HEK293 (cell line): ENCODE data around the gene MRPS31.
A peak's percentile ranks its signal among the peaks of the same experiment; 100 is the strongest.

ENCODE experiments used
- TRIM28 ChIP-seq: IDR thresholded peaks from 2 replicates; pipeline ENCODE4 v1.6.1; 2011; ENCODE audit warnings: low read length, control low read depth, borderline replicate concordance
- ZBTB17 ChIP-seq: fragments of 450-650 bp; formaldehyde crosslinking; IDR thresholded peaks from 2 replicates; pipeline ENCODE4 v1.5.1; 2016; ENCODE audit warnings: missing biosample characterization, missing genetic modification characterization
- ZNF10 ChIP-seq: fragments of 450-650 bp; formaldehyde crosslinking; IDR thresholded peaks from 2 replicates; pipeline ENCODE4 v1.5.1; 2017; ENCODE audit warnings: missing biosample characterization, missing genetic modification characterization
- ZNF112 ChIP-seq: fragments of 450-650 bp; formaldehyde crosslinking; IDR thresholded peaks from 2 replicates; pipeline ENCODE4 v1.5.0; 2017; ENCODE audit warnings: missing biosample characterization, missing genetic modification characterization
- ZNF132 ChIP-seq: fragments of 450-650 bp; formaldehyde crosslinking; IDR thresholded peaks from 2 replicates; pipeline ENCODE4 v1.5.1; 2017; ENCODE audit warnings: missing biosample characterization, missing genetic modification characterization, borderline replicate concordance
- ZNF292 ChIP-seq: fragments of 450-650 bp; formaldehyde crosslinking; IDR thresholded peaks from 2 replicates; pipeline ENCODE4 v1.5.1; 2016; ENCODE audit warnings: low read depth, missing biosample characterization, missing genetic modification characterization, borderline replicate concordance
- ZNF623 ChIP-seq: fragments of 450-650 bp; formaldehyde crosslinking; IDR thresholded peaks from 2 replicates; pipeline ENCODE4 v1.5.1; 2016; ENCODE audit warnings: missing biosample characterization, missing genetic modification characterization
- ZNF830 ChIP-seq: fragments of 450-650 bp; IDR thresholded peaks from 2 replicates; pipeline ENCODE4 v1.5.0; 2018; ENCODE audit warnings: missing biosample characterization, missing genetic modification characterization, low read depth, mild to moderate bottlenecking, moderate library complexity
- TF ChIP-seq, protein P1 (sequence below): fragments of 450-650 bp; formaldehyde crosslinking; IDR thresholded peaks from 2 replicates; pipeline ENCODE4 v1.5.0; 2017; ENCODE audit warnings: missing biosample characterization, missing genetic modification characterization, borderline replicate concordance
- TF ChIP-seq, protein P2 (sequence below): fragments of 450-650 bp; formaldehyde crosslinking; IDR thresholded peaks from 2 replicates; pipeline ENCODE4 v1.5.1; 2017; ENCODE audit warnings: missing biosample characterization, missing genetic modification characterization
- TF ChIP-seq, protein P3 (sequence below): fragments of 450-650 bp; formaldehyde crosslinking; IDR thresholded peaks from 2 replicates; pipeline ENCODE4 v1.5.1; 2016; ENCODE audit warnings: missing biosample characterization, missing genetic modification characterization
- TF ChIP-seq, protein P4 (sequence below): fragments of 450-650 bp; formaldehyde crosslinking; IDR thresholded peaks from 2 replicates; pipeline ENCODE4 v1.5.1; 2016; ENCODE audit warnings: missing biosample characterization, missing genetic modification characterization
- TF ChIP-seq, protein P5 (sequence below): fragments of 450-650 bp; formaldehyde crosslinking; IDR thresholded peaks from 2 replicates; pipeline ENCODE4 v1.5.1; 2016; ENCODE audit warnings: missing biosample characterization, missing genetic modification characterization
- TF ChIP-seq, protein P6 (sequence below): fragments of 450-650 bp; formaldehyde crosslinking; conservative IDR thresholded peaks from 2 replicates; pipeline ENCODE4 v1.5.1; 2016; ENCODE audit warnings: low read depth, missing biosample characterization, missing genetic modification characterization
- TF ChIP-seq, protein P7 (sequence below): fragments of 450-650 bp; formaldehyde crosslinking; IDR thresholded peaks from 2 replicates; pipeline ENCODE4 v1.5.1; 2016; ENCODE audit warnings: missing biosample characterization, missing genetic modification characterization
- TF ChIP-seq, protein P8 (sequence below): fragments of 450-650 bp; formaldehyde crosslinking; IDR thresholded peaks from 2 replicates; pipeline ENCODE4 v1.5.1; 2016; ENCODE audit warnings: missing biosample characterization, missing genetic modification characterization, low read depth

MRPS31 gene

DNA sequence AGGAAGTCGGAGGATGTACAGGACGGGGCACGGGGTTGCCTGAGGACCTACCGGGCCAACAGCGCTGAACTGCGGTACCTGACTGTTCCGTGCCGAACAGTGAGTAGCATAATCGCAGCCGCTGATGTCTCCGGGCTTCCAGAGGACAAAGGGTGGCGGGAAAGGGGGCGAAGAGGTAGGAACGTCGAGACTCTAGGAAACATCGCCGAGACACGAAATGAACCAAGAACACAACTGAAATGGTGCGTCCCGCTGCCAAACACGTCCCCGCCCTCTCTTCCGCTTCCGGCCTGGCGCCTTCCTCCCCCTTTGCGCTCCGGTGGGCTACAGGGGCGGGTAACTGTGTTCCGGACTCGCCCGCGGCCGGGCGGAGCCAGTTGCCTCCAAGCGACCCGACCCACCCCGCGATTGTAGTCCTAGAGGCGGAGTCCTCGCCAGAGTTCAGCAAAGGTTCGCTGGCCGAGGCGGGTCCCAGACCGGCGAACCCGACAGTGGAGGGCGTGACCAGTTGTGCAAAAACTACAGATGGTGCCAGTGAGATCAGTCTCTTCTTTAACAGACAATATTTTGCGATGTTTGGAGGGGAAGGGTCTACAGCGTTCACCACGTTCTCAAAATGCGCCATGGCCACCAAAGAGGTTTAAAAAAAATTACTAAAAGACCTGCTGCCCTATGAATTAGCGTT lies at the start of gene MRPS31 (continued):
- TF ChIP-seq, protein P1, sequence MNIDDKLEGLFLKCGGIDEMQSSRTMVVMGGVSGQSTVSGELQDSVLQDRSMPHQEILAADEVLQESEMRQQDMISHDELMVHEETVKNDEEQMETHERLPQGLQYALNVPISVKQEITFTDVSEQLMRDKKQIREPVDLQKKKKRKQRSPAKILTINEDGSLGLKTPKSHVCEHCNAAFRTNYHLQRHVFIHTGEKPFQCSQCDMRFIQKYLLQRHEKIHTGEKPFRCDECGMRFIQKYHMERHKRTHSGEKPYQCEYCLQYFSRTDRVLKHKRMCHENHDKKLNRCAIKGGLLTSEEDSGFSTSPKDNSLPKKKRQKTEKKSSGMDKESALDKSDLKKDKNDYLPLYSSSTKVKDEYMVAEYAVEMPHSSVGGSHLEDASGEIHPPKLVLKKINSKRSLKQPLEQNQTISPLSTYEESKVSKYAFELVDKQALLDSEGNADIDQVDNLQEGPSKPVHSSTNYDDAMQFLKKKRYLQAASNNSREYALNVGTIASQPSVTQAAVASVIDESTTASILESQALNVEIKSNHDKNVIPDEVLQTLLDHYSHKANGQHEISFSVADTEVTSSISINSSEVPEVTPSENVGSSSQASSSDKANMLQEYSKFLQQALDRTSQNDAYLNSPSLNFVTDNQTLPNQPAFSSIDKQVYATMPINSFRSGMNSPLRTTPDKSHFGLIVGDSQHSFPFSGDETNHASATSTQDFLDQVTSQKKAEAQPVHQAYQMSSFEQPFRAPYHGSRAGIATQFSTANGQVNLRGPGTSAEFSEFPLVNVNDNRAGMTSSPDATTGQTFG (tag by site-specific recombination): peak; percentile 89; the same call in 1 of the 2 replicates
- TF ChIP-seq ZNF132 (tag by site-specific recombination): no peak
- no peak for TF ChIP-seq ZNF292 (tag by site-specific recombination)
- TF ChIP-seq, protein P2, sequence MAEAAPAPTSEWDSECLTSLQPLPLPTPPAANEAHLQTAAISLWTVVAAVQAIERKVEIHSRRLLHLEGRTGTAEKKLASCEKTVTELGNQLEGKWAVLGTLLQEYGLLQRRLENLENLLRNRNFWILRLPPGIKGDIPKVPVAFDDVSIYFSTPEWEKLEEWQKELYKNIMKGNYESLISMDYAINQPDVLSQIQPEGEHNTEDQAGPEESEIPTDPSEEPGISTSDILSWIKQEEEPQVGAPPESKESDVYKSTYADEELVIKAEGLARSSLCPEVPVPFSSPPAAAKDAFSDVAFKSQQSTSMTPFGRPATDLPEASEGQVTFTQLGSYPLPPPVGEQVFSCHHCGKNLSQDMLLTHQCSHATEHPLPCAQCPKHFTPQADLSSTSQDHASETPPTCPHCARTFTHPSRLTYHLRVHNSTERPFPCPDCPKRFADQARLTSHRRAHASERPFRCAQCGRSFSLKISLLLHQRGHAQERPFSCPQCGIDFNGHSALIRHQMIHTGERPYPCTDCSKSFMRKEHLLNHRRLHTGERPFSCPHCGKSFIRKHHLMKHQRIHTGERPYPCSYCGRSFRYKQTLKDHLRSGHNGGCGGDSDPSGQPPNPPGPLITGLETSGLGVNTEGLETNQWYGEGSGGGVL: no peak
- no peak; the same call in 1 of the 2 replicates for TF ChIP-seq TRIM28
- TF ChIP-seq, protein P3, sequence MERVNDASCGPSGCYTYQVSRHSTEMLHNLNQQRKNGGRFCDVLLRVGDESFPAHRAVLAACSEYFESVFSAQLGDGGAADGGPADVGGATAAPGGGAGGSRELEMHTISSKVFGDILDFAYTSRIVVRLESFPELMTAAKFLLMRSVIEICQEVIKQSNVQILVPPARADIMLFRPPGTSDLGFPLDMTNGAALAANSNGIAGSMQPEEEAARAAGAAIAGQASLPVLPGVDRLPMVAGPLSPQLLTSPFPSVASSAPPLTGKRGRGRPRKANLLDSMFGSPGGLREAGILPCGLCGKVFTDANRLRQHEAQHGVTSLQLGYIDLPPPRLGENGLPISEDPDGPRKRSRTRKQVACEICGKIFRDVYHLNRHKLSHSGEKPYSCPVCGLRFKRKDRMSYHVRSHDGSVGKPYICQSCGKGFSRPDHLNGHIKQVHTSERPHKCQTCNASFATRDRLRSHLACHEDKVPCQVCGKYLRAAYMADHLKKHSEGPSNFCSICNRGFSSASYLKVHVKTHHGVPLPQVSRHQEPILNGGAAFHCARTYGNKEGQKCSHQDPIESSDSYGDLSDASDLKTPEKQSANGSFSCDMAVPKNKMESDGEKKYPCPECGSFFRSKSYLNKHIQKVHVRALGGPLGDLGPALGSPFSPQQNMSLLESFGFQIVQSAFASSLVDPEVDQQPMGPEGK (tag by site-specific recombination): peak; percentile 86
- no peak for TF ChIP-seq ZNF623
- no peak for TF ChIP-seq ZNF112 (tag by site-specific recombination)
- peak; percentile 98 for TF ChIP-seq ZBTB17 (tag by site-specific recombination)
- TF ChIP-seq, protein P4, sequence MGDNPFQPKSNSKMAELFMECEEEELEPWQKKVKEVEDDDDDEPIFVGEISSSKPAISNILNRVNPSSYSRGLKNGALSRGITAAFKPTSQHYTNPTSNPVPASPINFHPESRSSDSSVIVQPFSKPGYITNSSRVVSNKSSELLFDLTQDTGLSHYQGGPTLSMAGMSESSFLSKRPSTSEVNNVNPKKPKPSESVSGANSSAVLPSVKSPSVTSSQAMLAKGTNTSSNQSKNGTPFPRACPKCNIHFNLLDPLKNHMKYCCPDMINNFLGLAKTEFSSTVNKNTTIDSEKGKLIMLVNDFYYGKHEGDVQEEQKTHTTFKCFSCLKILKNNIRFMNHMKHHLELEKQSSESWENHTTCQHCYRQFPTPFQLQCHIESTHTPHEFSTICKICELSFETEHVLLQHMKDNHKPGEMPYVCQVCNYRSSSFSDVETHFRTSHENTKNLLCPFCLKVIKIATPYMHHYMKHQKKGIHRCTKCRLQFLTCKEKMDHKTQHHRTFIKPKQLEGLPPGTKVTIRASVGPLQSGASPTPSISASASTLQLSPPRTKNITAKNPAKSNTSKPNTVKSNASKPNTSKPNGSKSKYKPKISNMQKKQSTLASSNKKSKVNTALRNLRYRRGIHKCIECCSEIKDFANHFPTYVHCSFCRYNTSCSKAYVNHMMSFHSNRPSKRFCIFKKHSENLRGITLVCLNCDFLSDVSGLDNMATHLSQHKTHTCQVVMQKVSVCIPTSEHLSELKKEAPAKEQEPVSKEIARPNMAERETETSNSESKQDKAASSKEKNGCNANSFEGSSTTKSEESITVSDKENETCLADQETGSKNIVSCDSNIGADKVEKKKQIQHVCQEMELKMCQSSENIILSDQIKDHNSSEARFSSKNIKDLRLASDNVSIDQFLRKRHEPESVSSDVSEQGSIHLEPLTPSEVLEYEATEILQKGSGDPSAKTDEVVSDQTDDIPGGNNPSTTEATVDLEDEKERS (tag by site-specific recombination): peak; percentile 71
- TF ChIP-seq, protein P5, sequence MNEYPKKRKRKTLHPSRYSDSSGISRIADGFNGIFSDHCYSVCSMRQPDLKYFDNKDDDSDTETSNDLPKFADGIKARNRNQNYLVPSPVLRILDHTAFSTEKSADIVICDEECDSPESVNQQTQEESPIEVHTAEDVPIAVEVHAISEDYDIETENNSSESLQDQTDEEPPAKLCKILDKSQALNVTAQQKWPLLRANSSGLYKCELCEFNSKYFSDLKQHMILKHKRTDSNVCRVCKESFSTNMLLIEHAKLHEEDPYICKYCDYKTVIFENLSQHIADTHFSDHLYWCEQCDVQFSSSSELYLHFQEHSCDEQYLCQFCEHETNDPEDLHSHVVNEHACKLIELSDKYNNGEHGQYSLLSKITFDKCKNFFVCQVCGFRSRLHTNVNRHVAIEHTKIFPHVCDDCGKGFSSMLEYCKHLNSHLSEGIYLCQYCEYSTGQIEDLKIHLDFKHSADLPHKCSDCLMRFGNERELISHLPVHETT: peak; percentile 99
- TF ChIP-seq, protein P6, sequence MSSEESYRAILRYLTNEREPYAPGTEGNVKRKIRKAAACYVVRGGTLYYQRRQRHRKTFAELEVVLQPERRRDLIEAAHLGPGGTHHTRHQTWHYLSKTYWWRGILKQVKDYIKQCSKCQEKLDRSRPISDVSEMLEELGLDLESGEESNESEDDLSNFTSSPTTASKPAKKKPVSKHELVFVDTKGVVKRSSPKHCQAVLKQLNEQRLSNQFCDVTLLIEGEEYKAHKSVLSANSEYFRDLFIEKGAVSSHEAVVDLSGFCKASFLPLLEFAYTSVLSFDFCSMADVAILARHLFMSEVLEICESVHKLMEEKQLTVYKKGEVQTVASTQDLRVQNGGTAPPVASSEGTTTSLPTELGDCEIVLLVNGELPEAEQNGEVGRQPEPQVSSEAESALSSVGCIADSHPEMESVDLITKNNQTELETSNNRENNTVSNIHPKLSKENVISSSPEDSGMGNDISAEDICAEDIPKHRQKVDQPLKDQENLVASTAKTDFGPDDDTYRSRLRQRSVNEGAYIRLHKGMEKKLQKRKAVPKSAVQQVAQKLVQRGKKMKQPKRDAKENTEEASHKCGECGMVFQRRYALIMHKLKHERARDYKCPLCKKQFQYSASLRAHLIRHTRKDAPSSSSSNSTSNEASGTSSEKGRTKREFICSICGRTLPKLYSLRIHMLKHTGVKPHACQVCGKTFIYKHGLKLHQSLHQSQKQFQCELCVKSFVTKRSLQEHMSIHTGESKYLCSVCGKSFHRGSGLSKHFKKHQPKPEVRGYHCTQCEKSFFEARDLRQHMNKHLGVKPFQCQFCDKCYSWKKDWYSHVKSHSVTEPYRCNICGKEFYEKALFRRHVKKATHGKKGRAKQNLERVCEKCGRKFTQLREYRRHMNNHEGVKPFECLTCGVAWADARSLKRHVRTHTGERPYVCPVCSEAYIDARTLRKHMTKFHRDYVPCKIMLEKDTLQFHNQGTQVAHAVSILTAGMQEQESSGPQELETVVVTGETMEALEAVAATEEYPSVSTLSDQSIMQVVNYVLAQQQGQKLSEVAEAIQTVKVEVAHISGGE (tag by site-specific recombination): peak; percentile 99
- peak; percentile 44; the same call in 1 of the 2 replicates for TF ChIP-seq ZNF10 (tag by site-specific recombination)
- TF ChIP-seq, protein P7, sequence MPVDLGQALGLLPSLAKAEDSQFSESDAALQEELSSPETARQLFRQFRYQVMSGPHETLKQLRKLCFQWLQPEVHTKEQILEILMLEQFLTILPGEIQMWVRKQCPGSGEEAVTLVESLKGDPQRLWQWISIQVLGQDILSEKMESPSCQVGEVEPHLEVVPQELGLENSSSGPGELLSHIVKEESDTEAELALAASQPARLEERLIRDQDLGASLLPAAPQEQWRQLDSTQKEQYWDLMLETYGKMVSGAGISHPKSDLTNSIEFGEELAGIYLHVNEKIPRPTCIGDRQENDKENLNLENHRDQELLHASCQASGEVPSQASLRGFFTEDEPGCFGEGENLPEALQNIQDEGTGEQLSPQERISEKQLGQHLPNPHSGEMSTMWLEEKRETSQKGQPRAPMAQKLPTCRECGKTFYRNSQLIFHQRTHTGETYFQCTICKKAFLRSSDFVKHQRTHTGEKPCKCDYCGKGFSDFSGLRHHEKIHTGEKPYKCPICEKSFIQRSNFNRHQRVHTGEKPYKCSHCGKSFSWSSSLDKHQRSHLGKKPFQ (tag by site-specific recombination): no peak
- TF ChIP-seq, protein P8, sequence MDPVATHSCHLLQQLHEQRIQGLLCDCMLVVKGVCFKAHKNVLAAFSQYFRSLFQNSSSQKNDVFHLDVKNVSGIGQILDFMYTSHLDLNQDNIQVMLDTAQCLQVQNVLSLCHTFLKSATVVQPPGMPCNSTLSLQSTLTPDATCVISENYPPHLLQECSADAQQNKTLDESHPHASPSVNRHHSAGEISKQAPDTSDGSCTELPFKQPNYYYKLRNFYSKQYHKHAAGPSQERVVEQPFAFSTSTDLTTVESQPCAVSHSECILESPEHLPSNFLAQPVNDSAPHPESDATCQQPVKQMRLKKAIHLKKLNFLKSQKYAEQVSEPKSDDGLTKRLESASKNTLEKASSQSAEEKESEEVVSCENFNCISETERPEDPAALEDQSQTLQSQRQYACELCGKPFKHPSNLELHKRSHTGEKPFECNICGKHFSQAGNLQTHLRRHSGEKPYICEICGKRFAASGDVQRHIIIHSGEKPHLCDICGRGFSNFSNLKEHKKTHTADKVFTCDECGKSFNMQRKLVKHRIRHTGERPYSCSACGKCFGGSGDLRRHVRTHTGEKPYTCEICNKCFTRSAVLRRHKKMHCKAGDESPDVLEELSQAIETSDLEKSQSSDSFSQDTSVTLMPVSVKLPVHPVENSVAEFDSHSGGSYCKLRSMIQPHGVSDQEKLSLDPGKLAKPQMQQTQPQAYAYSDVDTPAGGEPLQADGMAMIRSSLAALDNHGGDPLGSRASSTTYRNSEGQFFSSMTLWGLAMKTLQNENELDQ: no peak
- no peak for TF ChIP-seq ZNF830 (tag by site-specific recombination)
